SK-N-SH treated with all-trans-retinoic acid at 6 μM for 48 hours (cell line): Measurements from ENCODE around the gene ZNF850.

Experiments
- BACH2 ChIP-seq: fragments of 250-450 bp; sonication (Bioruptor Pico); IDR thresholded peaks from 2 replicates; pipeline ENCODE4 v1.9.0; 2021; ENCODE audit warnings: mild to moderate bottlenecking, borderline replicate concordance
- CREB5 ChIP-seq: fragments of 250-450 bp; sonication (Bioruptor Pico); IDR thresholded peaks from 2 replicates; pipeline ENCODE4 v1.5.1; 2020; ENCODE audit warnings: low read depth, mild to moderate bottlenecking, moderate library complexity
- ESRRG ChIP-seq: fragments of 250-450 bp; sonication (Bioruptor Pico); IDR thresholded peaks from 2 replicates; pipeline ENCODE4 v1.6.1; 2021; ENCODE audit warnings: mild to moderate bottlenecking
- ISL1 ChIP-seq: fragments of 250-450 bp; sonication (Bioruptor Pico); IDR thresholded peaks from 2 replicates; pipeline ENCODE4 v2.1.2; 2022; ENCODE audit warnings: mild to moderate bottlenecking, moderate library complexity
- PATZ1 ChIP-seq: fragments of 250-450 bp; sonication (Bioruptor Pico); IDR thresholded peaks from 2 replicates; pipeline ENCODE4 v1.8.0; 2020; ENCODE audit warnings: mild to moderate bottlenecking, moderate library complexity, borderline replicate concordance
- POU6F1 ChIP-seq: fragments of 250-450 bp; sonication (Bioruptor Pico); IDR thresholded peaks from 2 replicates; pipeline ENCODE4 v1.8.0; 2021; ENCODE audit warnings: low read depth, mild to moderate bottlenecking, moderate library complexity, borderline replicate concordance
- RARB ChIP-seq: fragments of 250-450 bp; sonication (Bioruptor Pico); IDR thresholded peaks from 2 replicates; pipeline ENCODE4 v1.8.0; 2021; ENCODE audit warnings: mild to moderate bottlenecking, moderate library complexity
- SNAI2 ChIP-seq: fragments of 250-450 bp; sonication (Bioruptor Pico); IDR thresholded peaks from 2 replicates; pipeline ENCODE4 v1.5.0; 2020; ENCODE audit warnings: mild to moderate bottlenecking, moderate library complexity
- TOX ChIP-seq: fragments of 250-450 bp; sonication (Bioruptor Pico); IDR thresholded peaks from 2 replicates; pipeline ENCODE4 v1.8.0; 2021; ENCODE audit warnings: mild to moderate bottlenecking, moderate library complexity, borderline replicate concordance
- ZC3H10 ChIP-seq: fragments of 250-450 bp; sonication (Bioruptor Pico); IDR thresholded peaks from 2 replicates; pipeline ENCODE4 v1.5.1; 2021; ENCODE audit warnings: mild to moderate bottlenecking, moderate library complexity
- ZFP3 ChIP-seq: fragments of 250-450 bp; sonication (Bioruptor Pico); IDR thresholded peaks from 2 replicates; pipeline ENCODE4 v1.5.0; 2020; ENCODE audit warnings: mild to moderate bottlenecking, moderate library complexity
- ZFP30 ChIP-seq: fragments of 450-650 bp; formaldehyde crosslinking; IDR thresholded peaks from 2 replicates; pipeline ENCODE4 v1.5.0; 2022; ENCODE audit warnings: mild to moderate bottlenecking, moderate library complexity
- ZNF565 ChIP-seq: fragments of 450-650 bp; formaldehyde crosslinking; conservative IDR thresholded peaks from 2 replicates; pipeline ENCODE4 v1.5.0; 2020; ENCODE audit warnings: low read depth, mild to moderate bottlenecking, moderate library complexity

GRCh38 chr19:36796714-36796992 is 24.0 kb upstream of the ZNF850 start:
- TF ChIP-seq ZC3H10, result no peak
- no peak for TF ChIP-seq PATZ1
- TF ChIP-seq ISL1 (CRISPR knock-in tag), result no peak
- TF ChIP-seq ESRRG, result no peak
- no peak for TF ChIP-seq RARB (CRISPR knock-in tag)
- TF ChIP-seq SNAI2, result no peak
- no peak for TF ChIP-seq ZNF565 (CRISPR knock-in tag)
- TF ChIP-seq ZFP30, result no peak
- no peak for TF ChIP-seq ZFP3 (CRISPR knock-in tag)
- no peak for TF ChIP-seq POU6F1
- no peak for TF ChIP-seq CREB5 (CRISPR knock-in tag)
- TF ChIP-seq BACH2, result no peak
- no peak for TF ChIP-seq TOX
